ENCODE results near the gene NHS.

The NHS gene

GRCh38 chrX:17552044-17552650 is 177.1 kb downstream of the NHS start:
- H3K4me1 ChIP-seq (ENCODE audit: control insufficient read depth, insufficient read depth, low read length) = peaks cover 14% of the 10 kb centered on the region
- WGBS, 2 experiments = 93 to 94% methylated on average over 3 to 5 of the region's 5 CpGs
- H3K27ac ChIP-seq (ENCODE audit: insufficient read depth, low read depth, low read length, poor library complexity, severe bottlenecking) = no peak overlapping the region
- no peak overlapping the region for H3K4me3 ChIP-seq (ENCODE audit: insufficient read depth, low read depth, low read length)
- no peaks in the 10 kb centered on the region for H3K27me3 ChIP-seq (ENCODE audit: control insufficient read depth, insufficient read depth, low read length, poor library complexity, severe bottlenecking)
- no peaks in the 10 kb centered on the region for H3K9me3 ChIP-seq (ENCODE audit: control insufficient read depth, low read length)
- H3K36me3 ChIP-seq (ENCODE audit: control insufficient read depth, insufficient read depth, low read length) = no peaks in the 10 kb centered on the region

- no peaks in the 10 kb centered on the region for H3K36me3 ChIP-seq (ENCODE audit: control insufficient read depth, insufficient read depth, low read length)
- WGBS, 2 experiments = 69 to 87% methylated on average over 3 to 6 of the region's 6 CpGs
- no peaks in the 10 kb centered on the region for H3K27me3 ChIP-seq (ENCODE audit: control insufficient read depth, insufficient read depth, low read length, poor library complexity, severe bottlenecking)
- H3K27ac ChIP-seq (ENCODE audit: insufficient read depth, low read depth, low read length, poor library complexity, severe bottlenecking) = no peak overlapping the region
- peaks cover 11% of the 10 kb centered on the region for H3K4me1 ChIP-seq (ENCODE audit: control insufficient read depth, insufficient read depth, low read length)
- no peaks in the 10 kb centered on the region for H3K9me3 ChIP-seq (ENCODE audit: control insufficient read depth, low read length)
- no peak overlapping the region for H3K4me3 ChIP-seq (ENCODE audit: insufficient read depth, low read depth, low read length)
Measured at GRCh38 chrX:17553469-17553868, 178.5 kb downstream of the NHS start.

- Histone ChIP-seq H3K36me3 (ENCODE audit: control insufficient read depth, insufficient read depth, low read length) (no peaks in the 10 kb centered on the region), H3K27me3 (ENCODE audit: control insufficient read depth, insufficient read depth, low read length, poor library complexity, severe bottlenecking) (no peaks in the 10 kb centered on the region), H3K4me1 (ENCODE audit: control insufficient read depth, insufficient read depth, low read length) (peaks cover 6% of the 10 kb centered on the region), H3K9me3 (ENCODE audit: control insufficient read depth, low read length) (no peaks in the 10 kb centered on the region), H3K27ac (ENCODE audit: insufficient read depth, low read depth, low read length, poor library complexity, severe bottlenecking) (no peak overlapping the region), H3K4me3 (ENCODE audit: insufficient read depth, low read depth, low read length) (no peak overlapping the region)
- 94% methylated on average over 5 to 6 of the region's 6 CpGs for WGBS, 2 experiments
Measured at GRCh38 chrX:17553961-17554482, 179.0 kb downstream of the NHS start.

GRCh38 chrX:17554914-17555313 is 179.9 kb downstream of the NHS start:
- H3K27me3 ChIP-seq (ENCODE audit: control insufficient read depth, insufficient read depth, low read length, poor library complexity, severe bottlenecking) = no peaks in the 10 kb centered on the region
- H3K9me3 ChIP-seq (ENCODE audit: control insufficient read depth, low read length) = no peaks in the 10 kb centered on the region
- H3K4me1 ChIP-seq (ENCODE audit: control insufficient read depth, insufficient read depth, low read length) = peaks cover 4% of the 10 kb centered on the region
- no peaks in the 10 kb centered on the region for H3K36me3 ChIP-seq (ENCODE audit: control insufficient read depth, insufficient read depth, low read length)
- no peak overlapping the region for H3K4me3 ChIP-seq (ENCODE audit: insufficient read depth, low read depth, low read length)
- WGBS, 2 experiments = 86 to 88% methylated on average over 4 to 5 of the region's 5 CpGs
- H3K27ac ChIP-seq (ENCODE audit: insufficient read depth, low read depth, low read length, poor library complexity, severe bottlenecking) = no peak overlapping the region

- no peaks in the 10 kb centered on the region for H3K27me3 ChIP-seq (ENCODE audit: control insufficient read depth, insufficient read depth, low read length, poor library complexity, severe bottlenecking)
- H3K4me1 ChIP-seq (ENCODE audit: control insufficient read depth, insufficient read depth, low read length) = peaks cover 10% of the 10 kb centered on the region
- no peaks in the 10 kb centered on the region for H3K9me3 ChIP-seq (ENCODE audit: control insufficient read depth, low read length)
- 100% methylated on average over 1 of the region's 2 CpGs for WGBS, 2 experiments
- no peaks in the 10 kb centered on the region for H3K36me3 ChIP-seq (ENCODE audit: control insufficient read depth, insufficient read depth, low read length)
- H3K27ac ChIP-seq (ENCODE audit: insufficient read depth, low read depth, low read length, poor library complexity, severe bottlenecking) = no peak overlapping the region
- H3K4me3 ChIP-seq (ENCODE audit: insufficient read depth, low read depth, low read length) = no peak overlapping the region
Measured at GRCh38 chrX:17555846-17556245, 180.8 kb downstream of the NHS start.

GRCh38 chrX:17559728-17560379 is 184.9 kb downstream of the NHS start:
- Histone ChIP-seq H3K4me3 (ENCODE audit: insufficient read depth, low read depth, low read length) (no peak overlapping the region), H3K27me3 (ENCODE audit: control insufficient read depth, insufficient read depth, low read length, poor library complexity, severe bottlenecking) (no peaks in the 10 kb centered on the region), H3K36me3 (ENCODE audit: control insufficient read depth, insufficient read depth, low read length) (no peaks in the 10 kb centered on the region), H3K4me1 (ENCODE audit: control insufficient read depth, insufficient read depth, low read length) (peaks cover 10% of the 10 kb centered on the region), H3K27ac (ENCODE audit: insufficient read depth, low read depth, low read length, poor library complexity, severe bottlenecking) (no peak overlapping the region), H3K9me3 (ENCODE audit: control insufficient read depth, low read length) (no peaks in the 10 kb centered on the region)
- 32 to 41% methylated on average over 6 to 8 of the region's 8 CpGs for WGBS, 2 experiments

GRCh38 chrX:17560385-17560784 is 185.4 kb downstream of the NHS start:
- Histone ChIP-seq H3K27ac (ENCODE audit: insufficient read depth, low read depth, low read length, poor library complexity, severe bottlenecking) (no peak overlapping the region), H3K4me3 (ENCODE audit: insufficient read depth, low read depth, low read length) (no peak overlapping the region)

GRCh38 chrX:17563076-17563475 is 188.1 kb downstream of the NHS start:
- Histone ChIP-seq H3K4me3 (ENCODE audit: insufficient read depth, low read depth, low read length) (no peak overlapping the region), H3K4me1 (ENCODE audit: control insufficient read depth, insufficient read depth, low read length) (peaks cover 10% of the 10 kb centered on the region), H3K27me3 (ENCODE audit: control insufficient read depth, insufficient read depth, low read length, poor library complexity, severe bottlenecking) (no peaks in the 10 kb centered on the region), H3K36me3 (ENCODE audit: control insufficient read depth, insufficient read depth, low read length) (no peaks in the 10 kb centered on the region), H3K27ac (ENCODE audit: insufficient read depth, low read depth, low read length, poor library complexity, severe bottlenecking) (no peak overlapping the region), H3K9me3 (ENCODE audit: control insufficient read depth, low read length) (no peaks in the 10 kb centered on the region)
- WGBS, 2 experiments = 93 to 94% methylated on average over 2 of the region's 2 CpGs

More at GRCh38 chrX:17560385-17560784, 185.4 kb downstream of the NHS start:
- Histone ChIP-seq H3K27me3 (ENCODE audit: control insufficient read depth, insufficient read depth, low read length, poor library complexity, severe bottlenecking) (no peaks in the 10 kb centered on the region), H3K4me1 (ENCODE audit: control insufficient read depth, insufficient read depth, low read length) (peaks cover 10% of the 10 kb centered on the region), H3K9me3 (ENCODE audit: control insufficient read depth, low read length) (no peaks in the 10 kb centered on the region), H3K36me3 (ENCODE audit: control insufficient read depth, insufficient read depth, low read length) (no peaks in the 10 kb centered on the region)
- 63 to 71% methylated on average over 1 to 2 of the region's 2 CpGs for WGBS, 2 experiments

GRCh38 chrX:17563515-17563914 is 188.5 kb downstream of the NHS start:
- Histone ChIP-seq H3K27ac (ENCODE audit: insufficient read depth, low read depth, low read length, poor library complexity, severe bottlenecking) (no peak overlapping the region), H3K27me3 (ENCODE audit: control insufficient read depth, insufficient read depth, low read length, poor library complexity, severe bottlenecking) (no peaks in the 10 kb centered on the region), H3K36me3 (ENCODE audit: control insufficient read depth, insufficient read depth, low read length) (no peaks in the 10 kb centered on the region), H3K4me1 (ENCODE audit: control insufficient read depth, insufficient read depth, low read length) (peaks cover 10% of the 10 kb centered on the region), H3K4me3 (ENCODE audit: insufficient read depth, low read depth, low read length) (no peak overlapping the region), H3K9me3 (ENCODE audit: control insufficient read depth, low read length) (no peaks in the 10 kb centered on the region)
- WGBS, 2 experiments = 86 to 94% methylated on average over 4 of the region's 4 CpGs

GRCh38 chrX:17564689-17565409 is 189.8 kb downstream of the NHS start:
- peaks cover 6% of the 10 kb centered on the region for H3K4me1 ChIP-seq (ENCODE audit: control insufficient read depth, insufficient read depth, low read length)
- no peaks in the 10 kb centered on the region for H3K36me3 ChIP-seq (ENCODE audit: control insufficient read depth, insufficient read depth, low read length)
- no peak overlapping the region for H3K4me3 ChIP-seq (ENCODE audit: insufficient read depth, low read depth, low read length)
- no peak overlapping the region for H3K27ac ChIP-seq (ENCODE audit: insufficient read depth, low read depth, low read length, poor library complexity, severe bottlenecking)
- 94 to 95% methylated on average over 6 to 7 of the region's 7 CpGs for WGBS, 2 experiments
- H3K9me3 ChIP-seq (ENCODE audit: control insufficient read depth, low read length) = no peaks in the 10 kb centered on the region
- H3K27me3 ChIP-seq (ENCODE audit: control insufficient read depth, insufficient read depth, low read length, poor library complexity, severe bottlenecking) = no peaks in the 10 kb centered on the region

Measured in ectodermal cell (in vitro differentiated cells).